HCT116 (cell line): ENCODE data around the gene MORN5. TPM values are rescaled to one million over a fixed set of nuclear protein-coding genes. Genes with fewer than 3 reads are reported as not detected.

Experiments used
- ATAC-seq: fragments of 200-7000 bp; cut with Tn5 transposase; 2 replicates; pipeline ENCODE4 v1.9.1; 2020; ENCODE audit warnings: mild to moderate bottlenecking, moderate library complexity
- BruUV-seq: library from RNA; stranded (reverse); fragments of 400-500 nt; replicated peaks from 2 replicates; lab custom pipeline; 2021; lab: Mats Ljungman, UMichigan
- CTCF ChIA-PET: fragments of 300-600 bp; sonication (Branson Sonifier 250); formaldehyde crosslinking; loops from one replicate; lab custom pipeline; 2021; ENCODE audit warnings: antibody characterized with exemption; lab: Charles Lee
- POLR2A ChIA-PET: fragments of 300-600, 350-600 bp; sonication (Branson Sonifier 250); formaldehyde crosslinking; loops from one replicate; lab custom pipeline; 2021; ENCODE audit warnings: antibody characterized with exemption; lab: Charles Lee
- RAD21 ChIA-PET, 2 experiments: fragments of 300-600 bp; sonication (Branson Sonifier 250); formaldehyde crosslinking; loops; one replicate each; lab custom pipeline; 2023; ENCODE audit warnings: low total read pairs in 2 of 2; ENCODE audit not compliant: uncharacterized antibody in 2 of 2, unreplicated experiment in 2 of 2, low non-redundant PET in 1 of 2; lab: Charles Lee
- DNase-seq: peaks from one replicate; pipeline ENCODE4 v3.0.0-alpha.2; 2010; ENCODE audit warnings: low read depth, low spot score
- H2AFZ ChIP-seq: fragments of 200-600 bp; shearing (Covaris generic), sonication (generic); 2 replicates; pipeline ENCODE4 v1.6.1; 2017; ENCODE audit warnings: low read depth, mixed run types, mixed read lengths, antibody characterized with exemption, low read length; ENCODE audit not compliant: poor library complexity, severe bottlenecking
- H3K27ac ChIP-seq: 2 replicates; pipeline ENCODE4 v1.5.1; 2012; ENCODE audit warnings: low read depth, low read length
- H3K27me3 ChIP-seq: fragments of 200-600 bp; sonication (generic); 2 replicates; pipeline ENCODE4 v1.6.1; 2016; ENCODE audit warnings: mixed run types, low read length, mixed read lengths; ENCODE audit not compliant: insufficient read depth
- H3K36me3 ChIP-seq, 2 experiments: fragments of 200-500 bp in 1 of 2; fragments of 200-600 bp in 1 of 2; sonication (Bioruptor generic) in 1 of 2; sonication (generic) in 1 of 2; 2 replicates each; pipeline versions ENCODE4 v1.5.1 to v1.6.1; 2014 to 2016; ENCODE audit warnings: low read length in 2 of 2, inconsistent platforms in 1 of 2, mixed read lengths in 1 of 2, mixed run types in 1 of 2; ENCODE audit not compliant: insufficient read depth in 2 of 2, control insufficient read depth in 1 of 2
- H3K4me1 ChIP-seq, 2 experiments: fragments of 200-600 bp in 1 of 2; sonication (generic) in 1 of 2; 2 replicates each; pipeline versions ENCODE4 v1.5.1 to v1.6.1; 2012 to 2017; ENCODE audit warnings: low read length in 2 of 2, inconsistent platforms in 1 of 2, mild to moderate bottlenecking in 1 of 2, mixed read lengths in 1 of 2, mixed run types in 1 of 2, moderate library complexity in 1 of 2; ENCODE audit not compliant: insufficient read depth in 2 of 2, control insufficient read depth in 1 of 2
- H3K4me2 ChIP-seq: fragments of 200-600 bp; sonication (generic); 2 replicates; pipeline ENCODE4 v1.6.1; 2017; ENCODE audit warnings: mixed run types, low read length, mixed read lengths
- H3K4me3 ChIP-seq, 2 experiments: fragments of 200-600 bp in 1 of 2; sonication (generic) in 1 of 2; replicated peaks in 1 of 2; 2 replicates each; pipeline ENCODE4 v1.5.1; 2011 to 2016; ENCODE audit warnings: low read length in 2 of 2, control low read depth in 1 of 2, low read depth in 1 of 2, mild to moderate bottlenecking in 1 of 2, mixed read lengths in 1 of 2, mixed run types in 1 of 2
- H3K79me2 ChIP-seq: fragments of 200-600 bp; sonication (generic); 2 replicates; pipeline ENCODE4 v1.6.1; 2017; ENCODE audit warnings: mild to moderate bottlenecking, mixed run types, low read length, moderate library complexity, mixed read lengths; ENCODE audit not compliant: insufficient read depth
- H3K9ac ChIP-seq: fragments of 200-600 bp; sonication (generic); 2 replicates; pipeline ENCODE4 v1.6.1; 2016; ENCODE audit warnings: low read length, mixed read lengths
- H3K9me2 ChIP-seq: fragments of 200-600 bp; sonication (generic), shearing (Covaris generic); 2 replicates; pipeline ENCODE4 v1.6.1; 2017; ENCODE audit warnings: mixed run types, mild to moderate bottlenecking, moderate library complexity; ENCODE audit not compliant: insufficient read depth
- H3K9me3 ChIP-seq, 2 experiments: fragments of 200-500 bp in 1 of 2; fragments of 200-600 bp in 1 of 2; sonication (Bioruptor generic) in 1 of 2; sonication (generic) in 1 of 2; 2 replicates each; pipeline ENCODE4 v1.6.1; 2014 to 2017; ENCODE audit warnings: low read length in 2 of 2, mixed read lengths in 2 of 2, inconsistent platforms in 1 of 2, low read depth in 1 of 2, mild to moderate bottlenecking in 1 of 2, mixed run types in 1 of 2, moderate library complexity in 1 of 2; ENCODE audit not compliant: control insufficient read depth in 1 of 2, insufficient read depth in 1 of 2
- H4K20me1 ChIP-seq: fragments of 200-600 bp; sonication (generic), shearing (Covaris generic); 2 replicates; pipeline ENCODE4 v1.6.1; 2017; ENCODE audit warnings: mixed run types, mild to moderate bottlenecking, moderate library complexity; ENCODE audit not compliant: insufficient read depth
- CEBPB ChIP-seq: IDR thresholded peaks from 2 replicates; pipeline ENCODE4 v1.6.1; 2012; ENCODE audit warnings: low read depth
- EGR1 ChIP-seq: IDR thresholded peaks from 2 replicates; pipeline ENCODE4 v1.6.1; 2012; ENCODE audit warnings: low read depth
- ELF1 ChIP-seq: IDR thresholded peaks from 2 replicates; pipeline ENCODE4 v1.6.1; 2012; ENCODE audit warnings: low read depth, borderline replicate concordance
- EZH2 ChIP-seq: fragments of 200-600 bp; sonication (generic); IDR thresholded peaks from 2 replicates; pipeline ENCODE4 v1.6.1; 2017; ENCODE audit warnings: antibody characterized with exemption, mixed run types
- EZH2phosphoT487 ChIP-seq: fragments of 200-600 bp; IDR thresholded peaks from 2 replicates; pipeline ENCODE4 v1.6.1; 2018; ENCODE audit warnings: antibody characterized with exemption, borderline replicate concordance
- FOSL1 ChIP-seq: IDR thresholded peaks from 2 replicates; pipeline ENCODE4 v1.6.1; 2012; ENCODE audit warnings: low read depth
- SIN3A ChIP-seq: IDR thresholded peaks from 2 replicates; pipeline ENCODE4 v1.6.1; 2012; ENCODE audit warnings: low read depth
- SP1 ChIP-seq: IDR thresholded peaks from 2 replicates; pipeline ENCODE4 v1.6.1; 2012; ENCODE audit warnings: low read depth
- SRF ChIP-seq: IDR thresholded peaks from 2 replicates; pipeline ENCODE4 v1.6.1; 2012; ENCODE audit warnings: low read depth
- TCF7L2 ChIP-seq: IDR thresholded peaks from 2 replicates; pipeline ENCODE4 v1.7.0; 2011; ENCODE audit warnings: borderline replicate concordance, inconsistent platforms; ENCODE audit not compliant: insufficient read depth, insufficient read length; ENCODE audit errors: extremely low read depth
- ZFX ChIP-seq: fragments of 450-650 bp; IDR thresholded peaks from 2 replicates; pipeline ENCODE4 v1.6.1; 2017
- intact Hi-C: fragments of 100-400 bp; cut with micrococcal nuclease; formaldehyde crosslinking; loops from 2 replicates; pipeline ENCODE4 v1.10.0; 2022
- total RNA-seq: library from RNA; stranded (reverse); gene quantifications from one replicate; pipeline ENCODE4 v1.2.1, GENCODE V29; 2021; ENCODE audit not compliant: unreplicated experiment
- TF ChIP-seq, protein P1 (sequence below): IDR thresholded peaks from 2 replicates; pipeline ENCODE4 v1.6.1; 2012; ENCODE audit warnings: low read depth

The MORN5 gene
- total RNA-seq, 1 experiment from 2014 or later, result not detected

GRCh38 chr9:122234022-122234748, 74.5 kb downstream of the MORN5 start:
- RAD21 ChIA-PET, result no interaction called here
- no peaks in the 10 kb centered on the region for H3K79me2 ChIP-seq
- ATAC-seq, result no peak
- no peaks in the 10 kb centered on the region for H4K20me1 ChIP-seq
- no peak overlapping the region for H3K4me3 ChIP-seq
- H2AFZ ChIP-seq, result no peak overlapping the region
- peaks cover 0 to 2% of the 10 kb centered on the region in 2 experiments; a peak in 1 of 4 replicates for H3K4me1 ChIP-seq
- no peak for TF ChIP-seq CEBPB
- TF ChIP-seq TCF7L2, result no peak
- no peak for TF ChIP-seq SIN3A
- TF ChIP-seq SRF, result no peak
- no peak for TF ChIP-seq SP1
- TF ChIP-seq, all 23 proteins: peak for 0
- Histone ChIP-seq H3K27ac (no peak overlapping the region), H3K27me3 (peaks cover 13% of the 10 kb centered on the region; the same call in 1 of the 2 replicates), H3K9me2 (no peaks in the 10 kb centered on the region), H3K4me2 (no peak overlapping the region), H3K36me3 (no peaks in the 10 kb centered on the region), H3K9me3 (no peaks in the 10 kb centered on the region), H3K9ac (no peak overlapping the region)
- intact Hi-C loops, result no loop called here
- no peak for DNase-seq
- BruUV-seq, result no TSS peak
- POLR2A ChIA-PET, result no interaction called here
- CTCF ChIA-PET, result no interaction called here

DNA sequence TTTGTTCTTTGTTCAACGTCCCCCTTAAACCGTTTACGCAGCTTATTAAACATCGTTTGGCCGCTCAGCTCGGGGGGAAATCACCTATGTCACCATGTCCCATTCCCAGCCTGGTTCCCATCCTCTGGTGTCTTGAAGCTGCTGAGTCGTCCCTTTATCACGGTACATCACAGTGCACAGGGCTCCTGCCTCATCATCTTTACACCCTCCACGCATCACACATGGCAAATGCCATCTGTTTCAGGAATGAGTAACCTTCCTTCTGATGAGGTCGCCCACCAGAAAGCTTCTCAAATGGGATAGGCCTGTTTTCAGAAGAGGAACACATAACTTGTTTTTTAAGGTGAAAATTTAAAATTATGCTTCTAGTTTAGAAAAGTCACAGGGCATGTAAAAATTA, 77.0 kb downstream of the MORN5 start:
- BruUV-seq, result no TSS peak
- ChIA-PET RAD21 (no interaction called here), POLR2A (no interaction called here)
- Histone ChIP-seq H3K9me2 (no peaks in the 10 kb centered on the region), H3K27me3 (no peaks in the 10 kb centered on the region), H3K36me3 (peaks cover 7 to 16% of the 10 kb centered on the region in 2 experiments), H3K27ac (no peak overlapping the region), H2AFZ (no peak overlapping the region), H3K4me2 (no peak overlapping the region)
- DNase-seq, result no peak
- TF ChIP-seq EZH2 (no peak), EGR1 (no peak), CEBPB (no peak), EZH2phosphoT487 (no peak), ZFX (no peak), FOSL1 (no peak), ELF1 (no peak)
- TF ChIP-seq, protein P1, sequence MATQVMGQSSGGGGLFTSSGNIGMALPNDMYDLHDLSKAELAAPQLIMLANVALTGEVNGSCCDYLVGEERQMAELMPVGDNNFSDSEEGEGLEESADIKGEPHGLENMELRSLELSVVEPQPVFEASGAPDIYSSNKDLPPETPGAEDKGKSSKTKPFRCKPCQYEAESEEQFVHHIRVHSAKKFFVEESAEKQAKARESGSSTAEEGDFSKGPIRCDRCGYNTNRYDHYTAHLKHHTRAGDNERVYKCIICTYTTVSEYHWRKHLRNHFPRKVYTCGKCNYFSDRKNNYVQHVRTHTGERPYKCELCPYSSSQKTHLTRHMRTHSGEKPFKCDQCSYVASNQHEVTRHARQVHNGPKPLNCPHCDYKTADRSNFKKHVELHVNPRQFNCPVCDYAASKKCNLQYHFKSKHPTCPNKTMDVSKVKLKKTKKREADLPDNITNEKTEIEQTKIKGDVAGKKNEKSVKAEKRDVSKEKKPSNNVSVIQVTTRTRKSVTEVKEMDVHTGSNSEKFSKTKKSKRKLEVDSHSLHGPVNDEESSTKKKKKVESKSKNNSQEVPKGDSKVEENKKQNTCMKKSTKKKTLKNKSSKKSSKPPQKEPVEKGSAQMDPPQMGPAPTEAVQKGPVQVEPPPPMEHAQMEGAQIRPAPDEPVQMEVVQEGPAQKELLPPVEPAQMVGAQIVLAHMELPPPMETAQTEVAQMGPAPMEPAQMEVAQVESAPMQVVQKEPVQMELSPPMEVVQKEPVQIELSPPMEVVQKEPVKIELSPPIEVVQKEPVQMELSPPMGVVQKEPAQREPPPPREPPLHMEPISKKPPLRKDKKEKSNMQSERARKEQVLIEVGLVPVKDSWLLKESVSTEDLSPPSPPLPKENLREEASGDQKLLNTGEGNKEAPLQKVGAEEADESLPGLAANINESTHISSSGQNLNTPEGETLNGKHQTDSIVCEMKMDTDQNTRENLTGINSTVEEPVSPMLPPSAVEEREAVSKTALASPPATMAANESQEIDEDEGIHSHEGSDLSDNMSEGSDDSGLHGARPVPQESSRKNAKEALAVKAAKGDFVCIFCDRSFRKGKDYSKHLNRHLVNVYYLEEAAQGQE, result no peak
- TF ChIP-seq, all 23 proteins: peak for 0
- ATAC-seq, result no peak
- no peaks in the 10 kb centered on the region for H3K79me2 ChIP-seq
- H4K20me1 ChIP-seq, result no peaks in the 10 kb centered on the region
- no peaks in the 10 kb centered on the region for H3K4me1 ChIP-seq
- H3K9ac ChIP-seq, result no peak overlapping the region
- no peaks in the 10 kb centered on the region for H3K9me3 ChIP-seq
- CTCF ChIA-PET, result no interaction called here
- intact Hi-C loops, result no loop called here
- no peak overlapping the region for H3K4me3 ChIP-seq
